IMR-90 (cell line): Measurements from ENCODE around the gene SLC25A31. TPM values are rescaled to one million over a fixed set of nuclear protein-coding genes. Genes with fewer than 3 reads are reported as not detected.

Source experiments
- ATAC-seq: fragments of 200-7000 bp; cut with Tn5 transposase; 2 replicates; pipeline ENCODE4 v1.9.1; 2020; ENCODE audit warnings: low read depth, mild to moderate bottlenecking, moderate library complexity
- BruUV-seq: library from RNA; stranded (reverse); fragments of 400-500 nt; replicated peaks from 2 replicates; lab custom pipeline; 2021; lab: Mats Ljungman, UMichigan
- CTCF ChIA-PET: fragments of 300-600 bp; formaldehyde crosslinking; extraction: SDS; loops from one replicate; lab custom pipeline; 2021; ENCODE audit warnings: antibody characterized with exemption; lab: Yijun Ruan, JAX
- POLR2A ChIA-PET: fragments of 300-600 bp; sonication (Branson Sonifier 250); formaldehyde crosslinking; loops from one replicate; lab custom pipeline; 2022; ENCODE audit warnings: antibody characterized with exemption; ENCODE audit not compliant: unreplicated experiment; lab: Charles Lee
- DNase-seq: peaks from one replicate; pipeline ENCODE4 v3.0.0; 2013
- H2AFZ ChIP-seq: replicated peaks from 2 replicates; pipeline ENCODE3; 2013; ENCODE audit warnings: low read length, mild to moderate bottlenecking; ENCODE audit not compliant: poor library complexity
- H2AK5ac ChIP-seq: 2 replicates; pipeline ENCODE4 v1.6.1; 2013; ENCODE audit warnings: low read depth, low read length, inconsistent platforms
- H2AK9ac ChIP-seq: replicated peaks from 2 replicates; pipeline ENCODE3; 2013; ENCODE audit warnings: mild to moderate bottlenecking, low read depth, low read length, moderate library complexity; ENCODE audit not compliant: poor library complexity
- H2BK120ac ChIP-seq: 2 replicates; pipeline ENCODE4 v1.6.1; 2013; ENCODE audit warnings: low read depth, low read length, inconsistent platforms
- H2BK15ac ChIP-seq: 3 replicates; pipeline ENCODE4 v1.6.1; 2013; ENCODE audit warnings: low read depth, low read length, inconsistent platforms
- H2BK20ac ChIP-seq: 2 replicates; pipeline ENCODE4 v1.6.1; 2013; ENCODE audit warnings: low read depth, mild to moderate bottlenecking, inconsistent platforms, low read length, moderate library complexity
- H2BK5ac ChIP-seq: 2 replicates; pipeline ENCODE4 v1.6.1; 2013; ENCODE audit warnings: mild to moderate bottlenecking, low read depth, low read length, inconsistent platforms; ENCODE audit not compliant: poor library complexity, severe bottlenecking
- H3K14ac ChIP-seq: replicated peaks from 2 replicates; pipeline ENCODE4 v1.6.1; 2013; ENCODE audit warnings: low read depth, low read length, inconsistent platforms
- H3K18ac ChIP-seq: 2 replicates; pipeline ENCODE4 v1.6.1; 2013; ENCODE audit warnings: low read depth, low read length, control low read depth
- H3K23ac ChIP-seq: 2 replicates; pipeline ENCODE4 v1.6.1; 2013; ENCODE audit warnings: low read depth, low read length, inconsistent platforms
- H3K27ac ChIP-seq: 2 replicates; pipeline ENCODE4 v1.5.1; 2013; ENCODE audit warnings: mild to moderate bottlenecking, control low read depth, low read length; ENCODE audit not compliant: insufficient read depth
- H3K27me3 ChIP-seq: 2 replicates; pipeline ENCODE4 v1.6.1; 2013; ENCODE audit warnings: low read length; ENCODE audit not compliant: control insufficient read depth, insufficient read depth
- H3K36me3 ChIP-seq: 2 replicates; pipeline ENCODE4 v1.6.1; 2013; ENCODE audit warnings: low read length, mixed read lengths; ENCODE audit not compliant: control insufficient read depth, insufficient read depth
- H3K4ac ChIP-seq: 2 replicates; pipeline ENCODE4 v1.6.1; 2013; ENCODE audit warnings: low read depth, low read length, inconsistent platforms
- H3K4me1 ChIP-seq: 2 replicates; pipeline ENCODE4 v1.6.1; 2013; ENCODE audit warnings: low read length, mixed read lengths; ENCODE audit not compliant: control insufficient read depth, insufficient read depth
- H3K4me2 ChIP-seq: 2 replicates; pipeline ENCODE4 v1.6.1; 2013; ENCODE audit warnings: low read depth, mild to moderate bottlenecking, control low read depth, low read length, moderate library complexity
- H3K4me3 ChIP-seq: 2 replicates; pipeline ENCODE4 v1.5.1; 2013; ENCODE audit warnings: low read depth, mild to moderate bottlenecking, control low read depth, low read length, moderate library complexity; ENCODE audit not compliant: insufficient read depth
- H3K56ac ChIP-seq: 2 replicates; pipeline ENCODE4 v1.6.1; 2013; ENCODE audit warnings: low read length, inconsistent platforms; ENCODE audit not compliant: insufficient read depth; ENCODE audit errors: extremely low read depth
- H3K79me1 ChIP-seq, 2 experiments: 2 replicates each; pipeline ENCODE4 v1.6.1; 2013; ENCODE audit warnings: low read length in 2 of 2, inconsistent platforms in 1 of 2, low read depth in 1 of 2
- H3K9ac ChIP-seq: 2 replicates; pipeline ENCODE4 v1.6.1; 2013; ENCODE audit warnings: low read depth, low read length, control low read depth
- H3K9me1 ChIP-seq: 2 replicates; pipeline ENCODE4 v1.6.1; 2013; ENCODE audit warnings: low read length, inconsistent platforms; ENCODE audit not compliant: insufficient read depth
- H3K9me3 ChIP-seq: 2 replicates; pipeline ENCODE4 v1.6.1; 2013; ENCODE audit warnings: low read length; ENCODE audit not compliant: control insufficient read depth, insufficient read depth
- H4K20me1 ChIP-seq: 2 replicates; pipeline ENCODE4 v1.6.1; 2013; ENCODE audit warnings: low read length, inconsistent platforms; ENCODE audit not compliant: insufficient read depth
- H4K5ac ChIP-seq: 2 replicates; pipeline ENCODE4 v1.6.1; 2013; ENCODE audit warnings: mild to moderate bottlenecking, low read depth, low read length, control low read depth
- H4K8ac ChIP-seq, 2 experiments: 2 replicates each; pipeline ENCODE4 v1.6.1; 2013; ENCODE audit warnings: low read depth in 2 of 2, low read length in 2 of 2, control low read depth in 1 of 2, inconsistent platforms in 1 of 2
- H4K91ac ChIP-seq: 2 replicates; pipeline ENCODE4 v1.6.1; 2013; ENCODE audit warnings: low read depth, low read length, inconsistent platforms; ENCODE audit not compliant: insufficient read depth
- FOS ChIP-seq: fragments of 150-350 bp; IDR thresholded peaks from 2 replicates; pipeline ENCODE4 v1.6.1; 2016; ENCODE audit warnings: low read depth, low read length
- WGBS, 2 experiments: methylation state at CpG; one replicate each; pipeline versions ENCODE4 v1.1.5 to v1.1.7; 2013; ENCODE audit warnings: missing lambda C conversion rate in 2 of 2; ENCODE audit not compliant: insufficient read length in 1 of 2; ENCODE audit errors: extremely low coverage in 2 of 2; 5-methylcytosine and 5-hydroxymethylcytosine counted together
- dilution Hi-C: fragments of 300-500 bp; cut with HindIII; formaldehyde crosslinking; loops from one replicate; pipeline ENCODE4 v1.14.3; 2018; ENCODE audit warnings: low sequenced_read_pairs; ENCODE audit not compliant: unreplicated experiment
- in situ Hi-C: fragments of 300-500 bp; cut with MboI; formaldehyde crosslinking; loops from 3 replicates; pipeline ENCODE4 v1.14.3; 2019; ENCODE audit warnings: low sequenced_read_pairs, inconsistent platforms, mixed read lengths
- intact Hi-C: fragments of 100-400 bp; cut with micrococcal nuclease; formaldehyde crosslinking; loops from 2 replicates; pipeline ENCODE4 v1.10.0; 2022
- polyA plus RNA-seq, 3 experiments: library from polyadenylated mRNA; depleted of rRNA; stranded (reverse); fragments of >200 nt; gene quantifications; 2 replicates each; pipeline ENCODE4 v1.2.3, GENCODE V29; 2012; ENCODE audit warnings: low replicate concordance in 1 of 3
- total RNA-seq: library from RNA; depleted of rRNA; stranded (reverse); fragments of >200 nt; gene quantifications from 2 replicates; pipeline ENCODE4 v1.2.3, GENCODE V29; 2012

The SLC25A31 gene
- total and polyA plus RNA-seq, 2 of the 4 experiments (the other 2 are of a cell fraction) = not detected

GRCh38 chr4:127734976-127735375 is 4.8 kb downstream of the SLC25A31 start:
- Histone ChIP-seq H3K9me3 (no peaks in the 10 kb centered on the region), H3K36me3 (no peaks in the 10 kb centered on the region), H2BK120ac (no peak overlapping the region), H3K27me3 (peaks cover 4% of the 10 kb centered on the region), H3K56ac (no peak overlapping the region), H2AK5ac (no peak overlapping the region), H3K23ac (no peak overlapping the region), H2AFZ (no peak overlapping the region), H2BK20ac (no peak overlapping the region), H3K4me1 (no peaks in the 10 kb centered on the region; the same call in 1 of the 2 replicates), H3K14ac (no peak overlapping the region), H3K4me2 (no peak overlapping the region), H3K27ac (no peak overlapping the region), H2AK9ac (no peak overlapping the region), H3K9me1 (no peaks in the 10 kb centered on the region), H3K79me1 (no peaks in the 10 kb centered on the region), H3K4me3 (no peak overlapping the region), H4K20me1 (no peaks in the 10 kb centered on the region), H4K8ac (no peak overlapping the region), H2BK5ac (no peak overlapping the region), H3K4ac (no peak overlapping the region), H3K9ac (no peak overlapping the region), H2BK15ac (no peak overlapping the region), H4K91ac (no peak overlapping the region), H4K5ac (no peak overlapping the region), H3K18ac (no peak overlapping the region)
- ChIA-PET POLR2A (no interaction called here), CTCF (no interaction called here)
- DNase-seq (no peak), ATAC-seq (no peak)
- dilution Hi-C loops (no loop called here), intact Hi-C loops (no loop called here), in situ Hi-C loops (loop anchor here (5.0 kb wide), 1 partner anchor 133 kb away; no protein-coding TSS in a partner anchor)
- no CpG with 5 or more reads among the region's 2 CpGs for WGBS, 2 experiments
- no TSS peak for BruUV-seq
- TF ChIP-seq FOS = no peak
